NCI-H82 treated with DMSO at 0.1 percent for 48 hours (cell line): Measurements from ENCODE around the gene MYADM.

Experiments
- DNase-seq: peaks from one replicate; lab custom pipeline; 2025; ENCODE audit not compliant: unreplicated experiment; lab: John Stamatoyannopoulos, UW

Gene MYADM

GRCh38 chr19:53884256-53884655 lies 16.6 kb downstream of the MYADM start:
- no peak for DNase-seq

- no peak for DNase-seq
These were observed 17.4 kb downstream of the MYADM start for GRCh38 chr19:53885036-53885435.

DNA sequence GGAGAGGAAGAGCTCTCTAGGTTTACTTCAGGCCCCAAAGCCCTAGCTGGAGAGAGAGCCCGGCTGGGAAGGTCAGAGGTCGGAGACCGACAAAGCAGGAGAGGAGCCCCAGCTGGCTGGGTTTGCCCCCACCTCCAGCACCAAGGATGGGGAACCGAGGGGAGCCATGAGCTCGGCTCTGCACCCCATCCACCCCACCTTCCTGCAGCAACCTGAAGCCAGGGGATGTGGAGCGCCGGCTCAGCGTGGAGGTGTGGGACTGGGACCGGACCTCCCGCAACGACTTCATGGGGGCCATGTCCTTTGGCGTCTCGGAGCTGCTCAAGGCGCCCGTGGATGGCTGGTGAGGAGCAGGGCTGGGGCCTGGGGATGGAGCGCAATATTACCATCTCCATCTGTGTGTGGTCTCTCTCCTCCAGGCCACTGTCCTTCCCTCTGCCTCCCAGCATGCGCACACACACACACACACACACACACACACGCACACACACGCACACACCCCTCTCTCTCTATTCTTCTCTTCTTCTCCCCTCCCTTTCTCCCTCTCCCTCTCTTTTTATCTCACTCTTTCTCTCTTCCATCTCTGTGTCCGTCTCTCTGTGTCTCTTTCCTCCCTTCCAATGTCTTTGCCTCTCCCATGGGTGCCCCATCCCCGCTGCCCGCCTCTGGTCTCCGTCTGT lies 24.8 kb downstream of the MYADM start:
- DNase-seq = no peak

DNA sequence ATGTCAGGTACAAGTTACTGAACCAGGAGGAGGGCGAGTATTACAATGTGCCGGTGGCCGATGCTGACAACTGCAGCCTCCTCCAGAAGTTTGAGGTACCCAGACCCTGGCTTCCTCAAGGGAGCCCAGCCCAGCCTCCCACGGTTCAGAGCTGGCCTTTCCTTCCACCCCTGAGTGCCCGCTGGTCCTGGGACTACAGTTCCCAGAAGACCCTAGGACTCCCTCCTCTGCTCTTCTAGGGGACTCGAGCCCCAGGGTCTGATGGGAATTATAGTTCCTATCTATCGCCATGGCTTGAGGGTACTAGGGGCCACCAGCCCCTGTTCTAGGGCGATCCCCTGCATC lies 25.3 kb downstream of the MYADM start:
- DNase-seq = peak; percentile 8

DNA sequence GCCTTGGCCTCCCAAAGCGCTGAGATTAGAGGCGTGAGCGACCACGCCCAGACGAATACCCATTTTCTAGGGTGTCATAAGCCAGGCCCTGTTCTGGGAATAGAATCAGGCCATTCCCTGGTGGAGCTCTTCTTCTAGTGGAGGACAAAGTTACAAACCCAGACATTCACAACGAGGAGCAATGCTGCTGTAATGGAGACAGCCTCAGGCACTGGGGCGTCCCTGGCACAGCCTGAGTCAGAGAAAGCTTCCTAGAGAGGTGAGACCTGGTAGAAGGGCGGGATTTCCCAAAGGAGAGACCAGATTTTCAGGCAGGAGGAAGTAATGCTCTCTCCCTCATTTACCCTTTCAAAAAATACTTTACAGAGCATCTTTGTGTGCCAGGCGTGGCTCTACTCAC lies 27.0 kb downstream of the MYADM start:
- no peak for DNase-seq

DNA sequence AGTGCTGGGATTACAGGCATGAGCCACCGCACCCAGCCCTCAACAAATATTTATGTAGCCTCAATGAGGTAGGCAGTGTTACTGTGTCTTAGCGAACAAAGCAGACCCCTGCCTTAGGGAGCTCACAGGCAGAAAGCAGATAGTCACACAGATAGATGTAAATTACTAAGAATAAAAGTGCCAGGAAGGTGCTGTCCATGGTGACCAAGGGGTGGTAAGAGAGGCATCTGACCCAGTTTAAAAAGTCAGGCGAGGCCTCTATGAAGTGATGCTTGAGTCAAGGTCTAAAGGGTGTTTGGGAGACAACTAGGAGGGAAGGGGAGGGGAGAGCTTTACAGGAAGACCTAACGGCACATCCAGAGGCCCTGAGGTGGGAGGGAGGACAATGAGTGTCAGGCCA lies 29.0 kb downstream of the MYADM start:
- no peak for DNase-seq

DNA sequence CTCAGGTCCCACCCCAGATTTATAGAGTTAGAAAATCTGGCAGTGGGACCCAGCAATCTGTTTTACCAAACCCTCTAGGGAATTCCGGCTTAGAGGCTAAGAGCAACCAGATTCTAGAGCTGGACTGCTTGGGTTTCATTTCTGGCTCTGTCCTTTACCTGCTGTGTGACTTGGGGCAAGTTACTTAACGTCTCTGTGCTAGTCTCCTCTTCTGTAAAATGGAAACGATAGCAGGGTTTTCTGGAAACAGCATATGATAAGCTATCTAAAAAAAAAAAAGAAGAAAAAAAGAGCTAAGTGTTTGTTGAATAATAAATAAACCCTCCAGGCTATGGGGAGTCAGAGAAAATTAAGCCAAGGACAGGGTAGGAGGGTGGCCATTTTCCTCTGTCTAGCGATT lies 29.8 kb downstream of the MYADM start:
- DNase-seq = no peak

GRCh38 chr19:53898166-53898565 lies 30.5 kb downstream of the MYADM start:
- DNase-seq = no peak

DNA sequence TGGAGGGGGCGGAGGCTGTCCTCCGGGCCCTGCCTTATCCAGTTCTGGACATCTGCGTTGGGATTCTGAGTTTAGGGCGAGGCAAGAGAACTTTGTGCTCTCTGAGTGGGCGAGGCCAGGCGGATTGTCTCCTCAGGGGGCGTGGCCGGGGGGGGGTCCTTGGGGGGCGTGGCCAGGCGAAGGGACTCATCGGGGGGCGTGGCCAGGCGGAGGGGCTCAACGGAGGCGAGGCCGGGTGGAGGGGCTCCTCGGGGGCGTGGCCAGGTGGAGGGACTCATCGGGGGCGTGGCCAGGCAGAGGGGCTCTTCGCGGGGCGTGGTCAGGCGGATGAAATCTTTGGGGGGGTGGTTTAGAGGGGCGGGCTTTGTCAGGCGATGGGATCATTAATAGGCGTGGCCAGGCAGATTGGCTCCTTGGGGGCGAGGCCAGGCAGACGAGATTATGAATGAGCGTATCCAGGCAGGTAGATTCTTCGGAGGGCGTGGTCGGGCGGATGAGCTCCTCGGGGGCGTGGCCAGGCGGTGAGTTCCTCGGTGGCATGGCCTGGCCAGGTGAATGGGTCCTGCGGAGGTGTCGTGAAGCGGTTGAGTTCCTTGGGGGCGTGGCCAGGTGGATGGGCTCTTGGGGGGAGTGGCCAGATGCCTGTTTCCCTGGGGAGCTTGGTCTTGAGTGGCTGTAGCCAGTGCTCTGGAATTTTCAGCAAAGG lies 31.1 kb downstream of the MYADM start:
- no peak for DNase-seq

DNA sequence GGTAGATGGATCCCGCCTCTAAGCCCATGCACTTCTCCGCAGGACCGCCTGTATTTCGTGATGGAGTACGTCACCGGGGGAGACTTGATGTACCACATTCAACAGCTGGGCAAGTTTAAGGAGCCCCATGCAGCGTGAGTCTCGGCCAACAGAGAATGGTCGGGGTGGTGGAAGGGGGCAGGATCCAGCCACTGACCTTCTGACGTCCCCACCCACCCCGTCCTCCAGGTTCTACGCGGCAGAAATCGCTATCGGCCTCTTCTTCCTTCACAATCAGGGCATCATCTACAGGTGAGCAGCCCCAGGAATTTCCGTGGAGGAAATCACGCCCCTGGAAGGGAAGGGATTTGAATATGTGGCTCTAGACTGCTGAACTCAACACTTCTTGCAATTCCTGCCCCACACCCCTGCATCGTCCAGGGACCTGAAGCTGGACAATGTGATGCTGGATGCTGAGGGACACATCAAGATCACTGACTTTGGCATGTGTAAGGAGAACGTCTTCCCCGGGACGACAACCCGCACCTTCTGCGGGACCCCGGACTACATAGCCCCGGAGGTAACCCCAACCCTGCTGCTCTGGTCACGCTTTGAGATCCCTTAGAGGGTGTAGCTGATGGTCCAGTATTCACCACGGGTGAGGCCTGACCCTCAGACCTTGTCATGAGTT lies 32.6 kb downstream of the MYADM start:
- no peak for DNase-seq

DNA sequence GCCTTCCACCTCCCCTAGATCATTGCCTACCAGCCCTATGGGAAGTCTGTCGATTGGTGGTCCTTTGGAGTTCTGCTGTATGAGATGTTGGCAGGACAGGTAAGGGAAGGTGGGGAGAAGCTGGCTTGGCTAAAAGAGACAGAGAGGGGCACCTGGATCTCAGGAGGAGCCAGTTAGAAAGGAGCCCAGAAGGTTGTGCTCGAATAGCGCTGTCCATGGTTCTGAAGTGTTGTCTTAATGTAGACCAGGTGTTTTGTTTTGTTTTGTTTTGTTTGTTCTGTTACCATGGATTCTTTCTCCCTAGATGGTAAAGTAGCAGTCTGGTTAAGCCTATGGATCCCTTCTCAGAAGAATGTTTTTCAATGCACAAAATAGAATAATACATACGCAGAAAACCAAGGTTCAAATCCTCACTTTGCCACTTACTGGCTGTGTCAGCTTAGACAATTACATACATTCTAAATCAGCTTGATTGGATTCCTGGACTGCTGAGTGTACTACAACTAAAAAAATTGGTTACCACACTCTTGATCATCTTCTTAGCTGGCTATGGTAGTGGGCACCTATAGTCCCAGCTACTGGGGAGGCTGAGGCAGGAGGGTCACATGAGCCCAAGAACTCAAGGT lies 35.5 kb downstream of the MYADM start:
- DNase-seq = no peak

DNA sequence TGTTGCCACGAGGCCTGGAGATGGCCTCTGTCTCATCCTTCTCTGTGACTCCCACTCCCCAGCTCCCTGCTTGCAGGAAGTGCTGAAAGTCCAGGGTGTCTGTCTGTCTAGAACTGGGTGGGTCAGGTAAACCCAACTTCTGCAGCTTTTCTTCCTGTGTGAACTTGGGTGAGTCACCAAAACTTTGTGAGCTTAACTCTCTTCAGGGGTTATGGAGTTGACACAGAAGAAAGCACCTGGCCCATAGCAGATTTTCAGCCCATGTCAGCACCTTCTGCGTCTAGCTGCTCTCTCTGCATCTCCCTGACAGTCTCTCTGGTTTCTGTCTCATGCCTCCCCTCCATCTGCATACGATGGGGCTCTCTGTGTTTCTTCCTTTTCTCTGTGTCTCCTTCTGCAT lies 37.2 kb downstream of the MYADM start:
- no peak for DNase-seq

- no peak for DNase-seq
These were observed 38.1 kb downstream of the MYADM start for GRCh38 chr19:53905787-53906186.

GRCh38 chr19:53906211-53907192 lies 38.8 kb downstream of the MYADM start:
- DNase-seq = no peak

DNA sequence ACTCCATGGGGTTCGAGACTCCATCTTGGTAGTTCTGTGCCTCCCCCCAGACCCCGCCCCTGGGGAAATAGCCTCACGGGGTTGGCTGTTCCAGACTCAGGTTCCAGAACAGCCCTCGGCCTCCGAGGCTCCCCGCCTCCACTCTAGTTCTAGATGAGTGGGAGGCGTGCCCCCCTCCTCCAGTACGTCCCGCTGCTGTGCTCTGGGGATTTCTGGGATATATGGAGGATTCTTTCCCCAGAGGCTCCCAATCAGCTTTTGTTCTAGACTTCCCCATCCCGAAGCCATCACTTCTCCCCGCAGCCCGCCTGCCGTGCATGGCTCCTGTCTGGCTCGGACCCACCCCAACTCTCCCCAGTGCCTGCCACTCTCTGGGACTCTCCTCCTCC lies 39.5 kb downstream of the MYADM start:
- DNase-seq = no peak

DNA sequence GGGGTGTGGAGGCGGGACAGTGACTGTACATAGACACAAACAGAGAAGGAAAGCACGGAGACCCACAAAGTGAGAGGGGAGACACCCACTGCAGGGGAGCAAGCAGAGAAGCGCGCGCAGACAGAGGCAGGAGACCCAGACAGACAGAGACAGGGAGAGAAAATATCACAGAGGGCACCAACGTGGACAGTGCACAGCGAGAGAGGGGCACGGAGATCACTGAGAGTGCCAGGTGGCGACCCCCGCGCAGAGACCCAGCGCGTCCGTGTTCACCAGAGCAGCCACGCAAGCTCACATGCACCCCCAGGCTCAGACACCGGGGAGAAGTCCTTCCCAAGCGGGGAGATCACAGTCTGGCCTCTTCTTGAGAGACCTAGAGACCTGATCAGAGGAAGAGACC lies 40.0 kb downstream of the MYADM start:
- DNase-seq = no peak

- peak; percentile 5 for DNase-seq
These were observed 40.6 kb downstream of the MYADM start for GRCh38 chr19:53908106-53908934.

GRCh38 chr19:53908935-53909415 lies 41.3 kb downstream of the MYADM start, which contains the start of gene CACNG7:
TSS of gene CACNG7 (plus strand) at chr19:53909278. CDS start at chr19:53912832, 3,554 bp downstream.
- no peak for DNase-seq

GRCh38 chr19:53909471-53910169 lies 41.9 kb downstream of the MYADM start:
- DNase-seq = no peak
